GM20000 (cell line): Measurements from ENCODE around the gene PHIP.

Experiments
- DNase-seq: peaks from one replicate; pipeline ENCODE4 v3.0.0; 2012; ENCODE audit warnings: low spot score
- CTCF ChIP-seq: IDR thresholded peaks from 2 replicates; pipeline ENCODE4 v1.5.1; 2012; ENCODE audit warnings: mild to moderate bottlenecking, control low read depth; ENCODE audit errors: extremely low read depth, missing control alignments

PHIP gene

GRCh38 chr6:79038061-79038460 is 40.0 kb downstream of the PHIP start:
- no peak for DNase-seq
- TF ChIP-seq CTCF, result no peak

DNA sequence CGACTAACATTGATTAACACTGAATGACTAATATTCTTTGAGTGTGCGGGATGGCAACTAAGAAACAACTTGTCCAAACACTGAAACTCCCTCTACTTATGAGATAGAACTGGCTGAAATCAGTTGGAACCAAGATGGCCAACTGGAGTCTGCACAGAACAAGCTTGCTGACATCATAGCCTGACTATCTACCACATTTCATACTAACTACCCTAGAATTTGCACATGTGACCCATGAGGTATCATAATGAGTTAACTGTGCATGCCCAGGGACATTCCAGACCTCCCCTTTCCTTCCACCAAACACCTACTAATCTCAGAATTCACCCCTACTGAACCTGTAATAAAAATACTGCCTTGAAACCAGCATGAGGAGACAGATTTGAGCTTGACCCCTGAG is 43.2 kb downstream of the PHIP start:
- no peak for TF ChIP-seq CTCF
- DNase-seq, result no peak

DNA sequence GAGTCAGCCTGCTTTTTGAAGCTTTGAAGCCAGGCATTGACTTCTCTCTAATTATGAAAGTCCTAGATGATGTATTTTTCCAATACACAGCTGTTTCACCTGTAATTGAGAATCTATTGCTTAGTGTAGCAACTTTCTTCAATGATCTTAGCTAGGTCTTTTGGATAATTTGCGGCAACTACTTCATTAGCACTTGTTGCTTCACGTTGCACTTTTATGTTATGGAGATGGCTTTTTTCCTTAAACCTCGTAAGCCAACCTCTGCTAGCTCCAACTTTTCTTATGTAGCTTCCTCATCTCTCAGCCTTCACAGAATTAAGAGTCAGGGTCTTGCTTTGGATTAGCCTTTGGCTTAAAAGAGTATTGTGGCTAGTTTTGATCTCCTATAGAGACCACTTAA is 44.8 kb downstream of the PHIP start:
- DNase-seq, result no peak
- TF ChIP-seq CTCF, result no peak

DNA sequence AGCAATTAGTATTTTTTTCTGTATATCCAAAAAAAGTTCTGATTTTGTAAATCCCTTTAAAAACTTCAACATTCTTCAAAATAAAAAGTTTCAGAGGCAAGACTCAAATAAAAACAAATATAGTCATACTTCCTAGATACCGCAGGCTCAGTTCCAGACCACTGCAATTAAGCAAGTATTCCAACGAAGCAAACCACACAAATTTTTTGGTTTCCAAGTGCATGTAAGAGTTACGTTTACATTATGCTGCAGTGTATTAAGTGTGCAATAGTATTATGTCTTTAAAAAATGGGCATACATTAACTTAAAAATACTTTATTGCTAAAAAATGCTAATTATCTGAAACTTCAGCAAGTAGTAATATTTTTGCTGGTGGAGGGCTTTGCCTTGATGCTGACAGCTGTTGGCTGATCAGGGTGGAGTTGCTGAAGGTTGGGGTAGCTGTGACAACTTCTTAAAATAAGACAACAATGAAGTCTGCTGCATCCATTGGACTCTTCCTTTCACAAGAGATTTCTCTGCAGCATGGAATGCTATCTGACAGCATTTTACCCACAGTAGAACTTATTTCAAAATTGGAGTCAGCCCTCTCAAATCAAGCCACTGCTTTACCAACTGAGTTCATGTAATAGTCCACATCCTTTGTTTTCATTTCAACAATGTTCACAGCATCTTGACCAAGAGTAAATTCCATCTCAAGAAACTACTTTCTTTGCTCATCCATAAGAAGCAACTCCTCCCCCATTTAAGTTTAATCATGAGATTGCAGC is 46.0 kb downstream of the PHIP start:
- DNase-seq, result no peak

GRCh38 chr6:79030511-79030910 is 47.5 kb downstream of the PHIP start:
- DNase-seq, result no peak
- no peak for TF ChIP-seq CTCF

More for the DNA sequence above, 46.0 kb downstream of the PHIP start:
- no peak for TF ChIP-seq CTCF

GRCh38 chr6:79030023-79030422 is 48.0 kb downstream of the PHIP start:
- DNase-seq, result no peak
- TF ChIP-seq CTCF, result no peak

- DNase-seq, result no peak
- no peak for TF ChIP-seq CTCF
These were observed 49.3 kb downstream of the PHIP start for GRCh38 chr6:79028641-79029314.
